ENCODE measurements around the gene CIDEB. TPM values are rescaled to one million over a fixed set of nuclear protein-coding genes. Genes with fewer than 3 reads are reported as not detected.
"Not testable (repeated sequence)": the region's sequence is repeated elsewhere in the genome, so short reads cannot be mapped to it uniquely, and the experiment has no call there.

CIDEB gene
- total RNA-seq, 2 donors from 2014 or later, result 10.7 to 16.6 TPM

GRCh38 chr14:24335461-24336171, 27.8 kb upstream of the CIDEB start:
- intact Hi-C loops (cut with DNase I, micrococcal nuclease), result loop anchor here in 1 of 2 donors (10.0 kb wide), 1 partner anchor 99 kb away; no protein-coding TSS in a partner anchor
- DNase-seq (no peak), ATAC-seq (no peak)

- peak; percentile 22 for ATAC-seq
- intact Hi-C loops (cut with DNase I, micrococcal nuclease), result loop anchor here in 1 of 2 donors (10.0 kb wide), 1 partner anchor 100 kb away; no protein-coding TSS in a partner anchor
- DNase-seq, result peak in 1 of 2 donors; percentile 41
These were observed 26.9 kb upstream of the CIDEB start, which contains the start of gene ADCY4 for GRCh38 chr14:24334431-24335291. Gene ADCY4, minus strand, starts transcription at chr14:24335071. Its CDS starts 419 bp downstream, at chr14:24334652.

GRCh38 chr14:24332268-24332993, 24.7 kb upstream of the CIDEB start:
- peak; percentile 67 for ATAC-seq

GRCh38 chr14:24331731-24332267, 24.0 kb upstream of the CIDEB start:
- ATAC-seq (peak; percentile 1), DNase-seq (peak in 1 of 2 donors; percentile 25)
- intact Hi-C loops (cut with DNase I, micrococcal nuclease), result loop anchor here (2.0 to 10.0 kb wide), 2 partner anchors 99 to 103 kb away; no protein-coding TSS in a partner anchor

More at GRCh38 chr14:24332268-24332993, 24.7 kb upstream of the CIDEB start:
- DNase-seq, result peak; percentile 74 to 83
- intact Hi-C loops (cut with DNase I, micrococcal nuclease), result loop anchor here (2.0 to 10.0 kb wide), 2 partner anchors 98 to 102 kb away; no protein-coding TSS in a partner anchor

GRCh38 chr14:24330973-24331674, 23.3 kb upstream of the CIDEB start:
- intact Hi-C loops (cut with DNase I, micrococcal nuclease), result loop anchor here in 1 of 2 donors (10.0 kb wide), 1 partner anchor 104 kb away; no protein-coding TSS in a partner anchor
- ATAC-seq, result no peak
- no peak for DNase-seq

- intact Hi-C loops (cut with DNase I, micrococcal nuclease), result loop anchor here in 1 of 2 donors (10.0 kb wide), 1 partner anchor 105 kb away; no protein-coding TSS in a partner anchor
- ATAC-seq (no peak), DNase-seq (peak; percentile 46 to 70)
These were observed 22.0 kb upstream of the CIDEB start for GRCh38 chr14:24329736-24330135.

GRCh38 chr14:24329073-24329663, 21.4 kb upstream of the CIDEB start:
- intact Hi-C loops (cut with DNase I, micrococcal nuclease), result no loop called here
- DNase-seq (no peak), ATAC-seq (no peak)

GRCh38 chr14:24327914-24328313, 20.1 kb upstream of the CIDEB start:
- intact Hi-C loops (cut with DNase I, micrococcal nuclease), result not testable (repeated sequence)

GRCh38 chr14:24327303-24327702, 19.5 kb upstream of the CIDEB start:
- DNase-seq (no peak), ATAC-seq (no peak)
- intact Hi-C loops (cut with DNase I, micrococcal nuclease), result no loop called here

More at GRCh38 chr14:24327914-24328313, 20.1 kb upstream of the CIDEB start:
- DNase-seq, result peak in 1 of 2 donors; percentile 64
- ATAC-seq, result not testable (repeated sequence)

- ATAC-seq (no peak), DNase-seq (no peak)
- intact Hi-C loops (cut with DNase I, micrococcal nuclease), result no loop called here
These were observed 18.2 kb upstream of the CIDEB start for GRCh38 chr14:24325963-24326362.

- DNase-seq (no peak), ATAC-seq (no peak)
- intact Hi-C loops (cut with DNase I, micrococcal nuclease), result no loop called here
These were observed 17.3 kb upstream of the CIDEB start for GRCh38 chr14:24325041-24325530.

GRCh38 chr14:24324024-24324423, 16.2 kb upstream of the CIDEB start:
- intact Hi-C loops (cut with DNase I, micrococcal nuclease), result no loop called here
- DNase-seq (no peak), ATAC-seq (no peak)

- no peak for DNase-seq
- intact Hi-C loops (cut with DNase I, micrococcal nuclease), result no loop called here
- no peak for ATAC-seq
These were observed 15.6 kb upstream of the CIDEB start for GRCh38 chr14:24323341-24323740.

GRCh38 chr14:24322672-24323071, 14.9 kb upstream of the CIDEB start:
- ATAC-seq, result no peak
- intact Hi-C loops (cut with DNase I, micrococcal nuclease), result no loop called here
- no peak for DNase-seq

GRCh38 chr14:24321212-24321975, 13.6 kb upstream of the CIDEB start:
- peak in 1 of 2 donors; percentile 2 for DNase-seq
- intact Hi-C loops (cut with DNase I, micrococcal nuclease), result no loop called here
- ATAC-seq, result no peak

- no peak for ATAC-seq
- no peak for DNase-seq
- intact Hi-C loops (cut with DNase I, micrococcal nuclease), result no loop called here
These were observed 9.6 kb upstream of the CIDEB start for GRCh38 chr14:24317141-24317928.

All from left colon (tissue), 2 donors.